Endothelial cell of umbilical vein (primary cell): ENCODE results near the gene KLHL26. TPM values are rescaled to one million over a fixed set of nuclear protein-coding genes. Genes with fewer than 3 reads are reported as not detected.

Source experiments
- BruUV-seq: library from RNA; stranded (reverse); fragments of 400-500 nt; replicated peaks from 2 replicates; lab custom pipeline; 2021; lab: Mats Ljungman, UMichigan
- CTCF ChIA-PET: fragments of 300-600, 350-600 bp; sonication (Branson Sonifier 250); formaldehyde crosslinking; loops from one replicate; lab custom pipeline; 2021; ENCODE audit warnings: antibody characterized with exemption, inconsistent platforms; lab: Charles Lee
- POLR2A ChIA-PET: fragments of 300-600, 350-600 bp; sonication (Branson Sonifier 250); formaldehyde crosslinking; loops from one replicate; lab custom pipeline; 2021; ENCODE audit warnings: antibody characterized with exemption, inconsistent platforms; lab: Charles Lee
- DNase-seq: peaks from one replicate; pipeline ENCODE4 v3.0.0-alpha.2; 2011; ENCODE audit warnings: low read depth, low spot score
- FAIRE-seq: peaks from 2 replicates; lab custom pipeline; 2011; peaks lifted over from hg19 to GRCh38; lab: Jason Lieb, UNC
- H2AFZ ChIP-seq: 2 replicates; pipeline ENCODE4 v1.6.0; 2012; ENCODE audit warnings: low read depth, low read length, control low read depth, inconsistent platforms
- H3K27ac ChIP-seq: 2 replicates; pipeline ENCODE4 v1.5.1; 2011; ENCODE audit warnings: low read depth, mild to moderate bottlenecking, control low read depth, low read length, moderate library complexity; ENCODE audit not compliant: insufficient read depth
- H3K27me3 ChIP-seq, 2 experiments: 2 replicates each; pipeline versions ENCODE4 v1.6.0 to v1.6.1; 2011; ENCODE audit warnings: low read length in 2 of 2, mixed read lengths in 1 of 2; ENCODE audit not compliant: control insufficient read depth in 2 of 2, insufficient read depth in 2 of 2
- H3K36me3 ChIP-seq, 2 experiments: 2 replicates in 1 of 2; 3 replicates in 1 of 2; pipeline ENCODE4 v1.5.1; 2011; ENCODE audit warnings: low read length in 2 of 2, mild to moderate bottlenecking in 1 of 2, moderate library complexity in 1 of 2; ENCODE audit not compliant: control insufficient read depth in 2 of 2, insufficient read depth in 2 of 2; ENCODE audit errors: extremely low read depth in 1 of 2
- H3K4me1 ChIP-seq: 3 replicates; pipeline ENCODE4 v1.5.1; 2011; ENCODE audit warnings: mild to moderate bottlenecking, low read length; ENCODE audit not compliant: control insufficient read depth, insufficient read depth; ENCODE audit errors: extremely low read depth
- H3K4me2 ChIP-seq: 2 replicates; pipeline ENCODE4 v1.6.1; 2011; ENCODE audit warnings: low read length, control low read depth, mixed read lengths; ENCODE audit not compliant: insufficient read depth
- H3K4me3 ChIP-seq, 3 experiments: fragments of 200-600 bp in 1 of 3; sonication (generic), shearing (Covaris generic) in 1 of 3; replicated peaks in 1 of 3; 2 replicates each; pipeline ENCODE4 v1.5.1; 2011 to 2016; ENCODE audit warnings: control low read depth in 3 of 3, low read length in 3 of 3, mild to moderate bottlenecking in 2 of 3, inconsistent platforms in 1 of 3, low read depth in 1 of 3, moderate library complexity in 1 of 3; ENCODE audit not compliant: insufficient read depth in 1 of 3
- H3K79me2 ChIP-seq: 2 replicates; pipeline ENCODE4 v1.6.0; 2012; ENCODE audit warnings: low read length, inconsistent platforms; ENCODE audit not compliant: control insufficient read depth, insufficient read depth
- H3K9ac ChIP-seq: replicated peaks from 2 replicates; pipeline ENCODE3; 2011; ENCODE audit warnings: low read length, control low read depth; ENCODE audit not compliant: insufficient read depth; ENCODE audit errors: extremely low read depth
- H3K9me1 ChIP-seq: replicated peaks from 3 replicates; pipeline ENCODE4 v1.6.0; 2011; ENCODE audit warnings: mild to moderate bottlenecking, low read length; ENCODE audit not compliant: control insufficient read depth, insufficient read depth; ENCODE audit errors: extremely low read depth
- H3K9me3 ChIP-seq: replicated peaks from 2 replicates; pipeline ENCODE4 v1.5.1; 2012; ENCODE audit warnings: low read length, inconsistent platforms; ENCODE audit not compliant: control insufficient read depth, insufficient read depth
- H4K20me1 ChIP-seq: replicated peaks from 2 replicates; pipeline ENCODE3; 2011; ENCODE audit warnings: mild to moderate bottlenecking, low read length; ENCODE audit not compliant: control insufficient read depth, insufficient read depth; ENCODE audit errors: extremely low read depth
- EZH2 ChIP-seq: IDR thresholded peaks from 2 replicates; pipeline ENCODE4 v1.6.1; 2012; ENCODE audit warnings: borderline replicate concordance, low read depth, mild to moderate bottlenecking, moderate library complexity, low read length, inconsistent platforms; ENCODE audit not compliant: severe bottlenecking
- FOS ChIP-seq: IDR thresholded peaks from 2 replicates; pipeline ENCODE4 v1.6.1; 2011; ENCODE audit warnings: mild to moderate bottlenecking, low read length, moderate library complexity, borderline replicate concordance; ENCODE audit not compliant: insufficient read depth
- GATA2 ChIP-seq: IDR thresholded peaks from 2 replicates; pipeline ENCODE4 v1.7.0; 2011; ENCODE audit warnings: low read depth, mild to moderate bottlenecking, moderate library complexity, mixed read lengths, low read length; ENCODE audit not compliant: insufficient read length, insufficient read depth
- JUN ChIP-seq: IDR thresholded peaks from 2 replicates; pipeline ENCODE4 v1.6.1; 2011; ENCODE audit warnings: borderline replicate concordance, low read depth; ENCODE audit not compliant: insufficient read length, insufficient read depth
- MAX ChIP-seq: IDR thresholded peaks from 2 replicates; pipeline ENCODE4 v1.6.1; 2011; ENCODE audit not compliant: insufficient read depth, insufficient read length
- MYC ChIP-seq: IDR thresholded peaks from one replicate; pipeline ENCODE4 v1.6.1; 2011; ENCODE audit warnings: mild to moderate bottlenecking, low read depth, low read length
- POLR2A ChIP-seq: IDR thresholded peaks from 2 replicates; pipeline ENCODE4 v1.6.1; 2012; ENCODE audit warnings: low read depth, mild to moderate bottlenecking, control low read depth, low read length
- POLR2AphosphoS5 ChIP-seq: IDR thresholded peaks from 2 replicates; pipeline ENCODE4 v1.6.1; 2012; ENCODE audit warnings: low read depth, mild to moderate bottlenecking, control low read depth, low read length, moderate library complexity; ENCODE audit not compliant: insufficient read depth
- dilution Hi-C: fragments of 300-500 bp; cut with MboI; formaldehyde crosslinking; loops from one replicate; pipeline ENCODE4 v1.15.0; 2019; ENCODE audit warnings: low sequenced_read_pairs; ENCODE audit not compliant: extremely low pct_ligation_motif_present
- intact Hi-C: fragments of 100-400 bp; cut with micrococcal nuclease; formaldehyde crosslinking; loops from one replicate; pipeline ENCODE4 v1.10.0; 2022
- polyA plus RNA-seq, 4 experiments: library from polyadenylated mRNA; depleted of rRNA in 3 of 4; stranded (reverse) in 3 of 4; unstranded in 1 of 4; fragments of >200 nt; gene quantifications; 2 replicates each; pipeline versions ENCODE4 v1.2.1 to v1.2.3, GENCODE V29; 2011 to 2012; ENCODE audit warnings: missing spikeins in 1 of 4
- total RNA-seq: library from RNA; stranded (reverse); gene quantifications from 2 replicates; pipeline ENCODE4 v1.2.3, GENCODE V29; 2021
- TF ChIP-seq, protein P1 (sequence below), 2 donors: IDR thresholded peaks; 1 replicate in 1 of 2; 2 replicates in 1 of 2; pipeline ENCODE4 v1.5.1; 2011; ENCODE audit warnings: low read length in 2 of 2, mild to moderate bottlenecking in 2 of 2, moderate library complexity in 2 of 2, control low read depth in 1 of 2, inconsistent platforms in 1 of 2, low read depth in 1 of 2; ENCODE audit not compliant: insufficient read depth in 1 of 2; ENCODE audit errors: extremely low read depth in 1 of 2

KLHL26 gene
- total and polyA plus RNA-seq, 2 donors (not counting 3 experiments of a cell fraction or from before 2014, with no cell fraction given): 2.4 to 6.2 TPM

- no peak overlapping the region for H3K9ac ChIP-seq
- intact Hi-C loops (no loop called here), dilution Hi-C loops (no loop called here)
- H3K27me3 ChIP-seq: no peaks in the 10 kb centered on the region
- no peak overlapping the region for H2AFZ ChIP-seq
- H3K36me3 ChIP-seq: peaks cover 2 to 9% of the 10 kb centered on the region in 2 experiments
- peaks cover 3% of the 10 kb centered on the region for H3K4me1 ChIP-seq
- FAIRE-seq: no peak
- DNase-seq: no peak
- no peaks in the 10 kb centered on the region for H3K9me1 ChIP-seq
- H3K79me2 ChIP-seq: no peaks in the 10 kb centered on the region
- H4K20me1 ChIP-seq: no peaks in the 10 kb centered on the region
- no peak for TF ChIP-seq FOS
- no peak for TF ChIP-seq GATA2
- no peak for TF ChIP-seq POLR2A
- no peak for TF ChIP-seq POLR2AphosphoS5
- no peak for TF ChIP-seq MYC
- TF ChIP-seq JUN: no peak
- TF ChIP-seq EZH2: no peak
- TF ChIP-seq, protein P1, sequence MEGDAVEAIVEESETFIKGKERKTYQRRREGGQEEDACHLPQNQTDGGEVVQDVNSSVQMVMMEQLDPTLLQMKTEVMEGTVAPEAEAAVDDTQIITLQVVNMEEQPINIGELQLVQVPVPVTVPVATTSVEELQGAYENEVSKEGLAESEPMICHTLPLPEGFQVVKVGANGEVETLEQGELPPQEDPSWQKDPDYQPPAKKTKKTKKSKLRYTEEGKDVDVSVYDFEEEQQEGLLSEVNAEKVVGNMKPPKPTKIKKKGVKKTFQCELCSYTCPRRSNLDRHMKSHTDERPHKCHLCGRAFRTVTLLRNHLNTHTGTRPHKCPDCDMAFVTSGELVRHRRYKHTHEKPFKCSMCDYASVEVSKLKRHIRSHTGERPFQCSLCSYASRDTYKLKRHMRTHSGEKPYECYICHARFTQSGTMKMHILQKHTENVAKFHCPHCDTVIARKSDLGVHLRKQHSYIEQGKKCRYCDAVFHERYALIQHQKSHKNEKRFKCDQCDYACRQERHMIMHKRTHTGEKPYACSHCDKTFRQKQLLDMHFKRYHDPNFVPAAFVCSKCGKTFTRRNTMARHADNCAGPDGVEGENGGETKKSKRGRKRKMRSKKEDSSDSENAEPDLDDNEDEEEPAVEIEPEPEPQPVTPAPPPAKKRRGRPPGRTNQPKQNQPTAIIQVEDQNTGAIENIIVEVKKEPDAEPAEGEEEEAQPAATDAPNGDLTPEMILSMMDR (IDR thresholded peaks at IDR 0.05; ENCODE audit: extremely low read depth in 1 of 2, insufficient read depth in 1 of 2, low read depth in 1 of 2, low read length in 2 of 2): no peak
- no peak for TF ChIP-seq MAX
- H3K9me3 ChIP-seq: no peaks in the 10 kb centered on the region
- ChIA-PET CTCF (no interaction called here), POLR2A (no interaction called here)
- no peak overlapping the region for H3K4me3 ChIP-seq
- H3K4me2 ChIP-seq: no peak overlapping the region
- no TSS peak for BruUV-seq
- H3K27ac ChIP-seq: no peak overlapping the region
These were observed 27.2 kb downstream of the KLHL26 start for GRCh38 chr19:18663940-18664530.
